Measurements from ENCODE around the gene ST8SIA4.

DNA sequence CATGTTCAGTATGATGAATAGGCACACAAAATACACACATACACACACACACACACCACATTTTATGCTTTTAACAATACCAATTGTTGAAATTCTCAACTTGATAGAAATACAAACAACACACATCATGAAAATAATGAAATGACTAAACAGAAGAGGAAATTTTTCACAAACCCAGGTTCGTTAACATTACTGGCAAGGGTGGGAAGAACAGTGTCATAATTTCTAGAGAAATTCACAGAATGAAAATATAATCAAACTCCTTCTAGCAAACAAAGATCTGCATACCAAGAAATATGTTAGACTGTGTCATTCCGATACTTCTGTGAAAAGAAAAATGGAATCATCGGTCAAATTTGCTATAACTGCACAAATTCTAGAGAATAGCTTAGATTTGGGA is 41.9 kb downstream of the ST8SIA4 start:
- TF ChIP-seq, protein P1, sequence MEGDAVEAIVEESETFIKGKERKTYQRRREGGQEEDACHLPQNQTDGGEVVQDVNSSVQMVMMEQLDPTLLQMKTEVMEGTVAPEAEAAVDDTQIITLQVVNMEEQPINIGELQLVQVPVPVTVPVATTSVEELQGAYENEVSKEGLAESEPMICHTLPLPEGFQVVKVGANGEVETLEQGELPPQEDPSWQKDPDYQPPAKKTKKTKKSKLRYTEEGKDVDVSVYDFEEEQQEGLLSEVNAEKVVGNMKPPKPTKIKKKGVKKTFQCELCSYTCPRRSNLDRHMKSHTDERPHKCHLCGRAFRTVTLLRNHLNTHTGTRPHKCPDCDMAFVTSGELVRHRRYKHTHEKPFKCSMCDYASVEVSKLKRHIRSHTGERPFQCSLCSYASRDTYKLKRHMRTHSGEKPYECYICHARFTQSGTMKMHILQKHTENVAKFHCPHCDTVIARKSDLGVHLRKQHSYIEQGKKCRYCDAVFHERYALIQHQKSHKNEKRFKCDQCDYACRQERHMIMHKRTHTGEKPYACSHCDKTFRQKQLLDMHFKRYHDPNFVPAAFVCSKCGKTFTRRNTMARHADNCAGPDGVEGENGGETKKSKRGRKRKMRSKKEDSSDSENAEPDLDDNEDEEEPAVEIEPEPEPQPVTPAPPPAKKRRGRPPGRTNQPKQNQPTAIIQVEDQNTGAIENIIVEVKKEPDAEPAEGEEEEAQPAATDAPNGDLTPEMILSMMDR (IDR thresholded peaks at IDR 0.05) = no peak
- no peak for TF ChIP-seq POLR2A (IDR thresholded peaks at IDR 0.05)
